ENCODE data around the gene RUNX3.

Gene RUNX3

DNA sequence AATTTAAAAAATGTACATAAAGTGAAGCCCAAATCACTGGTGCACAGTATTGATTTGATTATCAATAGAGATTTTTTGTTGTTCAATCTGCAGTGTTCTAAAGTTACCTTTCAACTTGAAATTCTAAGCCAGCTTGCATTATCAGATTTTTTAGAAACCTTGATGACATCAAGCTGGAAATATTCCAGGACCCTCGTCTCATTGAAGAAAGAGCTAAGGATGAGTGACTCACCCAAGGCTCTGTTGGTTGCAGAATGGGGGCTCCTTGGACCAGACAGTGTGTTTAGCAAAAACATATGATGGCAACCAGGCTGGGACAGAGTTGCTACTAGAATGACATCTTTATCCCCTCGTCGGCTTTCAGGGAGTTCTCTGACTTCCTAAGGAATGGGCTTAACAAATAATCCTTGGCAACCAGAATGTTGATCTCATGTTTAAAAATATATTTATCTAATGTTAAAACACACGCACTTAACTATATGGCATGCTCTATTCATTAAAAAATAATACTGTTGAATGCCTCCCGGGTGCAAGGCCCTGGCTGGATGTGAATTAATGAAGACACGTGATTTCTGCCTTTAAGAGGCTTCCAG lies 79.7 kb downstream of the RUNX3 start:
- no peak overlapping the region for H3K4me3 ChIP-seq (replicated peaks in 1 of 2; ENCODE audit: low read depth in 2 of 2, low read length in 2 of 2)
- peak; percentile 49 to 57 for DNase-seq (ENCODE audit: low read depth in 2 of 2)
- TF ChIP-seq, protein P1, sequence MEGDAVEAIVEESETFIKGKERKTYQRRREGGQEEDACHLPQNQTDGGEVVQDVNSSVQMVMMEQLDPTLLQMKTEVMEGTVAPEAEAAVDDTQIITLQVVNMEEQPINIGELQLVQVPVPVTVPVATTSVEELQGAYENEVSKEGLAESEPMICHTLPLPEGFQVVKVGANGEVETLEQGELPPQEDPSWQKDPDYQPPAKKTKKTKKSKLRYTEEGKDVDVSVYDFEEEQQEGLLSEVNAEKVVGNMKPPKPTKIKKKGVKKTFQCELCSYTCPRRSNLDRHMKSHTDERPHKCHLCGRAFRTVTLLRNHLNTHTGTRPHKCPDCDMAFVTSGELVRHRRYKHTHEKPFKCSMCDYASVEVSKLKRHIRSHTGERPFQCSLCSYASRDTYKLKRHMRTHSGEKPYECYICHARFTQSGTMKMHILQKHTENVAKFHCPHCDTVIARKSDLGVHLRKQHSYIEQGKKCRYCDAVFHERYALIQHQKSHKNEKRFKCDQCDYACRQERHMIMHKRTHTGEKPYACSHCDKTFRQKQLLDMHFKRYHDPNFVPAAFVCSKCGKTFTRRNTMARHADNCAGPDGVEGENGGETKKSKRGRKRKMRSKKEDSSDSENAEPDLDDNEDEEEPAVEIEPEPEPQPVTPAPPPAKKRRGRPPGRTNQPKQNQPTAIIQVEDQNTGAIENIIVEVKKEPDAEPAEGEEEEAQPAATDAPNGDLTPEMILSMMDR (IDR thresholded peaks at IDR 0.05; ENCODE audit: low read depth, low read length): no peak

GRCh38 chr1:24849672-24850295 lies 80.3 kb downstream of the RUNX3 start:
- DNase-seq (ENCODE audit: low read depth in 2 of 2): peak in 1 of 2 donors; percentile 48
- TF ChIP-seq, protein P1 (IDR thresholded peaks at IDR 0.05; ENCODE audit: low read depth, low read length): no peak
- no peak overlapping the region for H3K4me3 ChIP-seq (replicated peaks in 1 of 2; ENCODE audit: low read depth in 2 of 2, low read length in 2 of 2)
